Stomach smooth muscle (tissue), 2 donors: ENCODE results near the gene KCTD13.

Experiments used
- H3K27ac ChIP-seq: one replicate; pipeline ENCODE4 v1.7.0; 2013; ENCODE audit warnings: mild to moderate bottlenecking, low read length, inconsistent platforms
- H3K27me3 ChIP-seq, 2 donors: one replicate each; pipeline ENCODE4 v1.7.0; 2013; ENCODE audit warnings: low read length in 2 of 2; ENCODE audit not compliant: insufficient read depth in 2 of 2, control insufficient read depth in 1 of 2
- H3K36me3 ChIP-seq, 2 donors: one replicate each; pipeline ENCODE4 v1.7.0; 2013; ENCODE audit warnings: low read length in 2 of 2; ENCODE audit not compliant: control insufficient read depth in 2 of 2, insufficient read depth in 2 of 2
- H3K4me1 ChIP-seq: one replicate; pipeline ENCODE4 v1.7.0; 2013; ENCODE audit warnings: low read length; ENCODE audit not compliant: control insufficient read depth, insufficient read depth
- H3K4me3 ChIP-seq, 2 donors: one replicate each; pipeline ENCODE4 v1.7.0; 2013; ENCODE audit warnings: low read length in 2 of 2
- H3K9ac ChIP-seq, 2 donors: one replicate each; pipeline ENCODE4 v1.7.0; 2013; ENCODE audit warnings: low read length in 2 of 2, mild to moderate bottlenecking in 1 of 2
- H3K9me3 ChIP-seq, 2 donors: one replicate each; pipeline ENCODE4 v1.7.0; 2013; ENCODE audit warnings: low read length in 2 of 2; ENCODE audit not compliant: control insufficient read depth in 2 of 2
- donor health status: healthy.
- donor health status: Pancreatic carcinoma.

KCTD13 gene

GRCh38 chr16:29906520-29907244 lies 19.3 kb downstream of the KCTD13 start:
- H3K9me3 ChIP-seq, result no peaks in the 10 kb centered on the region
- no peak overlapping the region for H3K9ac ChIP-seq
- no peaks in the 10 kb centered on the region for H3K36me3 ChIP-seq
- H3K27me3 ChIP-seq, result no peaks in the 10 kb centered on the region
- no peak overlapping the region for H3K4me3 ChIP-seq
- H3K4me1 ChIP-seq, result no peaks in the 10 kb centered on the region
- no peak overlapping the region for H3K27ac ChIP-seq

GRCh38 chr16:29905668-29906067 lies 20.4 kb downstream of the KCTD13 start:
- Histone ChIP-seq H3K27ac (no peak overlapping the region), H3K4me1 (peaks cover under 1% of the 10 kb centered on the region), H3K9me3 (no peaks in the 10 kb centered on the region), H3K9ac (no peak overlapping the region), H3K36me3 (no peaks in the 10 kb centered on the region), H3K4me3 (no peak overlapping the region), H3K27me3 (peaks cover 2% of the 10 kb centered on the region in 2 donors)

GRCh38 chr16:29904947-29905346 lies 21.1 kb downstream of the KCTD13 start:
- Histone ChIP-seq H3K27ac (no peak overlapping the region), H3K9ac (no peak overlapping the region), H3K36me3 (no peaks in the 10 kb centered on the region), H3K9me3 (no peaks in the 10 kb centered on the region), H3K27me3 (peaks cover 2% of the 10 kb centered on the region in 2 donors), H3K4me1 (peaks cover 4% of the 10 kb centered on the region), H3K4me3 (no peak overlapping the region)

GRCh38 chr16:29903590-29903989 lies 22.4 kb downstream of the KCTD13 start:
- H3K27me3 ChIP-seq, result peaks cover 4 to 6% of the 10 kb centered on the region in 2 donors
- no peak overlapping the region for H3K9ac ChIP-seq
- no peak overlapping the region for H3K27ac ChIP-seq
- H3K4me3 ChIP-seq, result no peak overlapping the region
- H3K36me3 ChIP-seq, result no peaks in the 10 kb centered on the region
- peaks cover 9% of the 10 kb centered on the region for H3K4me1 ChIP-seq
- no peaks in the 10 kb centered on the region for H3K9me3 ChIP-seq

GRCh38 chr16:29901607-29901945 lies 24.4 kb downstream of the KCTD13 start:
- Histone ChIP-seq H3K36me3 (no peaks in the 10 kb centered on the region), H3K9ac (no peak overlapping the region), H3K4me1 (peaks cover 9% of the 10 kb centered on the region), H3K4me3 (no peak overlapping the region), H3K9me3 (no peaks in the 10 kb centered on the region), H3K27me3 (peaks cover 18 to 21% of the 10 kb centered on the region in 2 donors), H3K27ac (no peak overlapping the region)

- Histone ChIP-seq H3K4me1 (peaks cover 9% of the 10 kb centered on the region), H3K27me3 (peaks cover 19 to 21% of the 10 kb centered on the region in 2 donors), H3K27ac (no peak overlapping the region), H3K36me3 (no peaks in the 10 kb centered on the region), H3K9me3 (no peaks in the 10 kb centered on the region), H3K4me3 (peak overlapping the region; percentile 25 to 63), H3K9ac (no peak overlapping the region)
Measured at GRCh38 chr16:29900888-29901606, 25.0 kb downstream of the KCTD13 start.

DNA sequence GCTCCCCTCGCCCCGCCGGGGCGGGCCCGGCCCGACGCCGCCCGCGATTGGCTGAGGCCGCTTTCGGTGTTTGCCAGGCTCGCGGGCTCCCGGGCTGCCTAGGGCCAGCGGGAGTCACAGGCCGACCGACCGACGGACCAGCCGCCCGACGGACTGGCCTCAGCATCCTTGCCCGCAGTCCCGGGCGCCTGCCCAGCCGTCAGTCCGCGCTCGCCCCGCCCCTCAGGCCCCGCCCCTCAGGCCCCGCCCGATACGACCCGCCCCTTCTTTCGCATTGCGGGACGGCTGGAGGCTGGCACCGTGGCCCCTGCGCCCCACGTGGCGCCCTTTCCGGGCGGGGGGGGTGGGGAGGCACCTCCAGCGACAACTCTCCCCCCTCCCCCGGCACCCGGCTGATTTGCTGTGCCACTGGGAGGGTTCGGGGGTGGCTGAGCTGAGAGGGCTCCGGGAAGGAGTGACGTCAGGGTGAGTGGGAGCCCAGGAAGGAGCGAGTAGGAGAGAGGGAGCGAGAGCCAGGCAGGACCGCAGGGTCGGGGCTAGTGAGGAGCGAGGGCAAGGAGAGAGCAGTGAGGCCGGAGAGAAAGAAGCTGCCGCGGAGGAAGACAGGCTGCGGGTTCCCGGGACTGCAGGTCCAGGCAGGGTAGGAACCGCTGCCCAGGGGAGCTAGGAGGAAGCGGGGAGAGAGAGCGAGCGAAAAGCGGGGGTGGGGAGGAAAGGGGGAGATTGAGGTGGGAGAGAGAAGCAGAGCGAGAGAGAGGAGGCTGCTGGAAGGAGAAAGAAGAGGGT lies 25.7 kb downstream of the KCTD13 start, which contains the start of gene ASPHD1:
TSS of gene ASPHD1 (plus strand) at position 387 of the 786 bp plus-strand sequence. CDS start 484 bp downstream, outside the sequence.
- Histone ChIP-seq H3K9ac (no peak within 1 kb of the TSS), H3K9me3 (no peaks in the 10 kb centered on the region), H3K4me1 (peaks cover 9% of the 10 kb centered on the region), H3K36me3 (no peaks in the 10 kb centered on the region), H3K27me3 (peaks cover 19 to 21% of the 10 kb centered on the region in 2 donors), H3K27ac (no peak within 1 kb of the TSS), H3K4me3 (peak within 1 kb of the TSS; percentile 25 to 63)

DNA sequence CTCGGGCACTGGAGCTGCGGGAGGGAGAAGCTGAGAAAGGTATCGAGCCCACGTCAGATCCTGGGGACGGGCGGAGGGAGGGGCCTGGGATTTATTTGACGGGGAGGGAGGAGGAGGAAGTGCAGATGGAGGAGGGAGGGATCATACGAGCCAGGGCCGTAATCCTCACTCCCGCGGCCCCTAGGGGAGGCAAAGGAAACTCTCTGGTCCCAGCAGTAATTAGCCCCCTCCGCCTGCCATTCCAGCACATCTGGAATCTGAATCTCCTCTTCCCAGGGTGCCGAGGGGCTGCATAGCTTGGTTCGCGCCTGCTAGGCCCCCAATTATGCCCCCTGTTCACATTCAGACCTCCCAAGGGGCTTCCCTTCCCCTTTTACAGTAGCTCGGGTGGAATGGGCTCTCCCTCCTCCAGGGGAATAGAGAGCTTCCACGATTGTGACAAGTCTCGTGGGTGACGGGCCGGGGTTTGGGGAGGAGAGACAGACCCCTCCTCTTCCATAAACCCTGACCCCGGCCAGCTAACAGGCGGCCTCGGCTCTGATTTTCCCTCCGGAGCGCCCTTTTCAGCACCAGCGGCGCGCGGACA lies 26.4 kb downstream of the KCTD13 start, which contains the start of gene SEZ6L2:
TSS of gene SEZ6L2 (minus strand) at position 35 of the 586 bp plus-strand sequence. CDS start 531 bp downstream, outside the sequence.
- H3K4me3 ChIP-seq, result peak within 1 kb of the TSS; percentile 25 to 63
- H3K27ac ChIP-seq, result no peak within 1 kb of the TSS
- no peak within 1 kb of the TSS for H3K9ac ChIP-seq
- peaks cover 9% of the 10 kb centered on the region for H3K4me1 ChIP-seq
- no peaks in the 10 kb centered on the region for H3K9me3 ChIP-seq
- peaks cover 19 to 21% of the 10 kb centered on the region in 2 donors for H3K27me3 ChIP-seq
- H3K36me3 ChIP-seq, result no peaks in the 10 kb centered on the region

GRCh38 chr16:29898804-29899515 lies 27.1 kb downstream of the KCTD13 start:
- H3K4me3 ChIP-seq, result no peak overlapping the region
- peaks cover 9% of the 10 kb centered on the region for H3K4me1 ChIP-seq
- no peaks in the 10 kb centered on the region for H3K36me3 ChIP-seq
- no peak overlapping the region for H3K27ac ChIP-seq
- H3K9me3 ChIP-seq, result no peaks in the 10 kb centered on the region
- H3K27me3 ChIP-seq, result peaks cover 19 to 21% of the 10 kb centered on the region in 2 donors
- no peak overlapping the region for H3K9ac ChIP-seq
